GM20431 (cell line): Measurements from ENCODE around the gene FBXL22.

Experiments used
- in situ Hi-C: fragments of 300-500 bp; cut with MseI, MboI; formaldehyde crosslinking; loops from one replicate; pipeline ENCODE4 v1.15.0; 2020; ENCODE audit warnings: low sequenced_read_pairs; ENCODE audit not compliant: unreplicated experiment

Gene FBXL22

GRCh38 chr15:63608989-63609388 lies 11.8 kb downstream of the FBXL22 start:
- in situ Hi-C loops, result loop anchor here (25.0 kb wide), 1 partner anchor 453 kb away; no protein-coding TSS in a partner anchor

- in situ Hi-C loops, result loop anchor here (25.0 kb wide), 1 partner anchor 453 kb away; no protein-coding TSS in a partner anchor
Observed at GRCh38 chr15:63609448-63609847, 12.3 kb downstream of the FBXL22 start.

- in situ Hi-C loops, result loop anchor here (25.0 kb wide), 1 partner anchor 452 kb away; no protein-coding TSS in a partner anchor
Observed at GRCh38 chr15:63610209-63610841, 13.1 kb downstream of the FBXL22 start.

DNA sequence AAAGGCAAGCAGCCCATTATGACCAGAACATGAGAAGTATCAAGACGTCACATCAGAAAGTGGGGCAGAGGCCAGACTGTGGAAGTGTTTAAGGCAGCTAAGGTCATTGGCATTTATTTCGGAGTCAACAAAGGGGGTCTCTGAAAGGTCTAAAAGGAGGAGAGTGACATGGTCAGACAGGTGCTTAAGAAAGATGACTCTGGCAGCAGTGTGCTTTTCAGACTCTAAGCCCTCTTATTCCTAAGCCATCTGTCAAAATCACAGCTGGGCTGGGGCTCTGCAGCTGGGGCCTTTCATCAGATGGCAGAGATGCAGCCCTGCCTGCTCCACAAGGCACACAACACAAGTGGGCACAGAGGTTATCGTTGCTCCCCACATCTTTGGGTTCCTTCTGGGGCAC lies 14.0 kb downstream of the FBXL22 start:
- in situ Hi-C loops, result loop anchor here (25.0 kb wide), 1 partner anchor 451 kb away; no protein-coding TSS in a partner anchor

DNA sequence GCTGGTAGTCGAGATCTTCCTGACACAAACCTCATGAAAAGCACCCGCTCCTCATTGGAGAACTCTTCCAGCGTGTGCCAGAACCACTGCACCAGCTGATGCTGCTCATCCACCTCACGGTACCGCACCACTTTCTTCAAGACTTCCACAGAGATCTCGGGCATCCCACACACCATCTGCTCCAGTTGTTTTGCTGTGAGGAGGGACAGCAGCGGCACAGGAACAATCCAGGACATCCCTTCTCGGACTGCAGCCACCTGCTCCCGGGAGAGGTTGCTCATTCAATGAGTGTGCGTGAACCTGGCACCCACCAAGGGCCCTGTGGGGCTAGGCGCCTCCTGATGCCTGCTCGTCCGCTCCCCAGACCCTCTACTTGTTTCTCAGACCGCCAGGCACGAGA lies 15.1 kb downstream of the FBXL22 start:
- in situ Hi-C loops, result loop anchor here (25.0 kb wide), 1 partner anchor 450 kb away; no protein-coding TSS in a partner anchor

- in situ Hi-C loops, result loop anchor here (25.0 kb wide), 1 partner anchor 446 kb away; no protein-coding TSS in a partner anchor
Observed at GRCh38 chr15:63615935-63616334, 18.7 kb downstream of the FBXL22 start.

- in situ Hi-C loops, result loop anchor here (25.0 kb wide), 1 partner anchor 445 kb away; no protein-coding TSS in a partner anchor
Observed at GRCh38 chr15:63617147-63617546, 20.0 kb downstream of the FBXL22 start.

- in situ Hi-C loops, result loop anchor here (25.0 kb wide), 1 partner anchor 445 kb away; no protein-coding TSS in a partner anchor
Observed at GRCh38 chr15:63617627-63618026, 20.4 kb downstream of the FBXL22 start.

- in situ Hi-C loops, result loop anchor here (25.0 kb wide), 1 partner anchor 442 kb away; no protein-coding TSS in a partner anchor
Observed at GRCh38 chr15:63620760-63621159, 23.6 kb downstream of the FBXL22 start.

GRCh38 chr15:63623232-63623969 lies 26.2 kb downstream of the FBXL22 start:
- in situ Hi-C loops, result loop anchor here (25.0 kb wide), 1 partner anchor 439 kb away; no protein-coding TSS in a partner anchor

DNA sequence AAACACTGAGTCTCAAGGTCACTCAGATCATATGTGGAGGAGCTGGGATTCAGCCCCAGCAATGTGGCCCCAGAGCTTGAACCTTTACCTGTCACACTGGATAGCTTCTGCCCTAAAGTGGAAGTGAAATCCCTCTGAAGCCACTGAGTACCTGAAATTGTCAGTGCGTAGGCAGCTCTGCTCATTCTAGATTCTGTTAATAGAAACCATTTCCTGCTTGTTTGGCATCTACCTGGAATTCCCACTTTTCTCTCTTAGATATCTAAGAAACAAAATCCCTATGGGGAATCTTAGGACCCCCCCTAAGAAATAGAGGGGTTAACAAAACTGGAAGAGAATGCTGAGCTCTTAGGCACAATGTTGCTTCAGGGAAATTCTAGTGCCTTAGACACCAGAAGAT lies 29.8 kb downstream of the FBXL22 start:
- in situ Hi-C loops, result no loop called here

DNA sequence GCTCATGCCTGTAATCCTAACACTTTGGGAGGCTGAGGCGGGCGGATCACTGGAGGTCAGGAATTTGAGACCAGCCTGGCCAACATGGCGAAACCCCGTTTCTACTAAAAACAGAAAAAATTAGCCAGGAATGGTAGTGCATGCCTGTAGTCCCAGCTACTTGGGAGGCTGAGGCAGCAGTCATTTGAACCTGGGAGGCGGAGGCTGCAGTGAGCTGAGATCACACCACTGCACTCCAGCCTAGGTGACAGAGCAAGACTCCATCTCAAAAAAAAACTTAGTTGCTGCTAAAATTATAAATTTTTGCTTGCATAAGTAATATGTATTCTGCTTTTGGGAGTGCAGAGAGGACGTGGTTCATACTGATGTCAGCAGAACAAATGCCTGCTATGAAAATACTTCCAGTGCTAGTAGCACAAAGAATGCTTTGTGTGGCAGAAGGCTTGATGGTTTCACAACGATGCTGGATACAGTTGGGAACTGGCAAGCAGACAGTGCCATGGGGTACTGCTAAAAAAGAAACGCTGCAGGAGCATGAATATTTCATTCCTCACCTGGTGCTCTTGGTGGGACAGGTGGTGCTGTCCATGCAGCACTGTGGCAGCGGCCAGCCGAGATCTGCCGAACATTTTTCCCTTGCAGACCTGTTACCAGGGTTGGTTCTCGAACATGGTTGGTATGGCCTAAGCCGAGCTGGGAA lies 31.1 kb downstream of the FBXL22 start:
- in situ Hi-C loops, result no loop called here

- in situ Hi-C loops, result no loop called here
Observed at GRCh38 chr15:63630036-63630751, 33.0 kb downstream of the FBXL22 start.

DNA sequence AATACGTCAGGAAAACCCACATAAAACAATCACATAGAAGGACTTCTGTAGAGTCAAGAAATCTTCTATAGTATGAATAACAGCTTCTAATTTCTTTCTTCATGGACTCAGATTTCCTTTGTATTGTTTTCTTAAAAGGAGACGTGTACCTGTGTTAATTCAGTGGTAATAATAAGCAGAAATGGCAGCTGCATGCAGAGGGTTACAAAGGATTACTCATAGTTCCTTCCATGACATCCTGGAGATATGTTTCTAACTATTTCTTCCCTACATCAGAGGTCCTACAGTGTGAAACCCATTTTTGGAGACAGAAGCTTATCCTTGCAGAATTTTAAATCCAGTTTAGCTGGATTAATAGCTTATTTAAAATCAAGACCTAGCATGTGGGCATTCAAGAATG lies 36.1 kb downstream of the FBXL22 start:
- in situ Hi-C loops, result no loop called here

DNA sequence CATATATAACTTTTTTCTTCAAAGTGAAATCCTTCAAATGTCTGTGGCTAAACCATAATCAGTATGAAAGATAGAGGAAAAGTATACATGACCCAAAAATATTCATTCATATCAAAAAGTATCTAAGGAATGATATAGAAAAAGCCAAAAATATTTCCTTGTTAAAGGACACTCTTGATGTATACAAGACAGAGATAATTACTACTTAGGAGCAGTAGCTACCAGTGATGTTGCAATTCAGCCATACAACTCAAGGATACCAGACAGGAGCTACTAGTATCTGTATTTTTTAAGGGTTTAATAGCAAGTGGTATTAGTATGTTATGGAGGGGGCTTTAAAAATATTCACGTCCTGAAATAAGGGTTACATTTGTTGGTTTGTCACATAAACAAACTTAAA lies 37.0 kb downstream of the FBXL22 start:
- in situ Hi-C loops, result no loop called here

DNA sequence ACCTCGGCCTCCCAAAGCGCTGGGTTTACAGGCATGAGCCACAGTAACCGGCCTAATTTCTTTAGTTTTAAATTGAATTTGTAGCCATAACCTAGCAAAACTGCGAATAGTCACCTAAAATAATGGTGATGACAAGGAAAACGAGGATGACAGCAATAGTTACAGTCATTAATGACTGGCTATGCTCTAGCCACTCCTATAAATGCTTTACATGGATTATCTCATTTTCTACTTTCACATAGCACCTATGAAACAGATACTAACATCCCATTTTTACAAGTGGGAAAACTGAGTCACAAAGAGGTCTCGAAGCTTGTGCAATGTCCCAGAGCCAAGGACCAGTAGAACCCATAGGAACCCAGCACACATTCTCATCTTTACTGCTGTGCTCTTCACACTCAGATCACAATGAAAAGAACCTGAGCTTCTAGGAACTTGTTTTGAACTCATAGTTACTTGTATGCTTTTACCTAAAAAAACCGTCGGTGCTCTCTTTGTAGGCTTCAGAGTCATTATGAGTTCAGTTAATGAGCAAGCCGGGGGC lies 39.4 kb downstream of the FBXL22 start:
- in situ Hi-C loops, result no loop called here

GRCh38 chr15:63638839-63639238 lies 41.7 kb downstream of the FBXL22 start:
- in situ Hi-C loops, result no loop called here

DNA sequence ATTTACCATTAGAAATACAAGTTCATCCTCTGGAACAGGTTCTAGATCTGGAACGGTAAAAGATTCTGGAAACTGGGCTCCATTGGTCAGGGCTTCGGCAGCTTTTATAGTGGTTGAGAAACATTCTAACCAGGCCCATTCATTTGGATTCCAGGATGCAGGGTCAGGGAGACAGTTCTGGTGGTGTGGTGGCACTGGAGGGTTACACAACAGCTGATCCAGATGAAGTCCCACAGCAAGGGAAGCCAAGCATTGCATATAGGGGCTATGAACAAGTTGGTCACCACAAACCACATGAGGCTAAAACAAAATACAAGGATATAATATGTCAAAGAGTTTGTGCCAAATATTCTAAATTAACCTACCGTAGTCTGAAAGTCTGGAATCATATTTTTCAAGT lies 43.0 kb downstream of the FBXL22 start:
- in situ Hi-C loops, result no loop called here
